RCC 7860 (cell line): ENCODE data around the gene ELFN1.

Experiments
- DNase-seq: peaks from one replicate; pipeline ENCODE4 v3.0.0-alpha.2; 2015; ENCODE audit warnings: low spot score
- FAIRE-seq: peaks from 2 replicates; lab custom pipeline; 2012; peaks lifted over from hg19 to GRCh38; lab: Jason Lieb, UNC

The ELFN1 gene

DNA sequence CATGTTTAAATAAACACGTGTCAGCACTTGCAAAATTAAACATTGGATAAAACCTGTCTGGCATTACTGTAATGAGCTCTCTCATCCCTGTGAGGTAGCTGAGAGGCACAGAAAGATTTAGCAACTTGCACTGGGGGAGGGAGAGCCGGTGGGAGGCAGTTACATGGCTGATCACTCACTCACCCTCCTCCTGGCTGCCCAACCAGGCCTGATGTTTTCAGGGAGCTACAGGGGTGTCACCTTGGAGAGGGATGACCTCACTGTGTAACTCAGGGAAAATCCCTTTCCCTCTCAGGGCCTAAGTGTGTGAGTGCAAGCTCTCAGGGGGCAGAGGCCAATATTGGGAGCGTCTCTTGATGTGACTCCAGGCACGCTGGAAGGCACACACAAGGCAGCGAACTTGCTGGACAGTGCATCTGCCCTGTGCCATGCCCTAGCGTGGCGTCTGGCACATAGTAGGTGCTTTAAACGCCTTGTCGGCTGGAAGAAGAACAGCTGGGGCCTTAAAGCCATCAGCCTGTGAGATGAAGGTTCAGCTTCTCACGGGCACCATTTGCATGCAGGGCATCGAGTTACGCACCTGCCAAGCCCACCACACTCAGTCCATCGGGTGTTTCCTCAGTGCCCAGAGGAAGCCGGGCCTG, 51.1 kb downstream of the ELFN1 start:
- DNase-seq: peak; percentile 40
- FAIRE-seq: no peak

DNA sequence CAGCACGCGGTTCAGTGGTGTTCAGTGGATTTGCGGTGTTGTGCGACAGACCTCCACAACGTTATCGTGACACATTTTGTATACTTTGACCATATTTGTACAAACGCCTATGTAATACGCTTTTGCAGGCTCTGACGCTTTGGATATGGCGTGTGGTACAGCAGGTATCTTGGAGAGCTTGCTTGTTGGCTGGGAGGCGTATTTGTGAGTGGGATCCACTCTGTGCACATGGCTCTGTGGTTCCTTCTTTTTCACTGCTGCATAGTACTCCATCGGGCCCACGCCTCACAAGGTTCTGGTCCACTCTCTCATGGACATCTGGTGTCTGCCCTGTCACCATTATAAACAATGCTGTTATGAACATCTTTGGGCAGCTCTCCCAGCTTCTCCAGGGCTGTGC, 53.2 kb downstream of the ELFN1 start:
- no peak for DNase-seq
- no peak for FAIRE-seq

DNA sequence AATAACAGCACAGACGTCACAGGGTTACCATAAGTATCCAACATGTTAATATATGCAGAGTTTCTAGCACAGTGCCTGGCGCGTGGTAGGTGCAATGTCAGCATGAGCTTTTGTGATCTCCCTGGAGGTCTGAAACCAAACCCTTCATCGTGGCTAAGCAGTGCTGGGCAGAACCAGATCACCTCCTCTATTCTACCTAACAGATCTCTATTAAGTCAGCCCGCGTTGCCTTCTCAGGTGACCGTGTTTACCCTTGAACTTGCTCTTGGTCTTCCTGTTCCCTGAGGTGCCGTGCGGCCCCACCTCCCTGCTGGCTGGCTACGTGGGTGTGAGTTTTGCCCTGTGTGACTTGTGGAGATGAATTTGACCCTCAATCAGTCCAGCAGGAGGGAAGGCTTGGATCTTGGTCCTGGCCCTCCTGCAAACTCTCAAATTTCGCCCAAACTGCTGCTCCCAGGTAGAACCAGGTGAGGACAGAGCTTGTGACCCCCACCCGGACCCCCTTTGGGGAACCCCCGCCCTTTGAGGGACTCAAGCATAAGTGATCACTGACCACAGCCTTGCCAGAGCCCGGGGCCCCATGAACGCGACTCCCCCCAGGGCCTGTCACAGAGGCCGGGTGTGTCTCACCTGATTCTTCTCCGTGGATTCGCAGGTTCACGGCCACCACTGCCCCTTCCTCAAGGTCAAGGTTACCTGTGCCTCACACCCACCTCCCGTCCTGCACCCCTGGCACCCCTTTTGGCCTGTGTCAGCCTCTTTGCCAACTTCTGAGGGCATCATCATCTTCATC, 54.2 kb downstream of the ELFN1 start:
- no peak for FAIRE-seq
- no peak for DNase-seq

DNA sequence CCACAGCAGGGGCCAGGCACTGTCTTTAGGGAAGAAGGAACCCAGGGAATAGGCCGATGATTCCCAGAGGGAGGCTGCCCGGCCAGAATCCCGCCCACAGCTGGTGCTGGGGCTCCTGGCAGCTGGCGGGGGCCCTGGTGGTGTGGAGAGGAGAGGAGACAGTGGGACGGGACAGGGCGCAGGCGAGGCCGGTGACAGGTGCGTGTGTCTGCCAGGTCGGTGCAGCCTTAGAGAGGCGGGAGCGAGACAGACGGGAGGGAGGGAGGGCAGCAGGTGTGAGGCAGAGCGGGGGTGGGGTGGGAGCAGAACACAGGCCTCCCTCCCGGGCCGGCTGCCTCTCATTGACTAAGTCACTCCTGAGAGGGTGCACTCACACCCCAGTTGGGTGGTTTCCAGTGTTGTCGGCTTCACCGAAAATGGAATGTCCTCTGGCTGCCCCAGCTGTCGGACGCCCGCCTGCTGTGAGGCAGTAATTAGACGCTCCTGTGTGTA, 55.2 kb downstream of the ELFN1 start:
- no peak for FAIRE-seq
- DNase-seq: no peak

DNA sequence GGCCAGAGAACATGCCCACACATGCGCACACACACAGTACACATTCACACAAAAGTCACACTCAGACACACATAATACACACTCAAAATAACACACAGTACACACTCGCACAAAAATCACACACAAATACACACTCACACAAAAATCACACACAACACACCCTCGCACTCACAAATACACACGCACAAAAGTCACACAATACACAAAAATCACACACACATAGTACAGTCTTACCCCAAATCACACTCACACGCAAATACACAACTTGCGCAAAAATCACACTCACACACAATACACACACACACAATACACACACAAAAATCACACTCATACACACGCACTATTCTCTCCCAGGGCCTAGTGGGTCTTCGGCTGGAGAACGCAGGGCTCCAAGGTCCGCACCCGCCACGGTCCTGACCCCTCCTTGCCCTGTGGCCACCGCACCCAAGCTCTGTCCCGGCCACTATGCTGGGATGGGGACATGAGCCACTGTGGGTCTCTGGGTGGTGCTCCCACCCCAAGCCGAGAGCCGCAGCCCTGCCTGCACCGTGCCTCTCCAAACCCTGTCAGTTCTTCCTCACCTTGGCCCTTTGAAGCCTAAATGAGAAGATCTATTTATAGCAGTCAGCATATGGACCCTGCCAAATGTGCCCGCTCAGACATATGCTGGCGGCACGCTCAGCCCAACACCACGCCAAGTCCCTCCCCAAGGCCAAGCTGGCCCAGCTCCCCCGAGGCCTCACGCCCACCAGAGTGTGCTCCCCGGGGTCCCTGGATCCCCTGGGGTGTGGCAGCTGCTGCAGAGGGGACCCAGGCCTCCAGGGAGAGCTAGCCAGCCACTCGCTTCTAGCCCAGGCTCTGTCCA, 55.9 kb downstream of the ELFN1 start:
- FAIRE-seq: no peak
- DNase-seq: no peak

DNA sequence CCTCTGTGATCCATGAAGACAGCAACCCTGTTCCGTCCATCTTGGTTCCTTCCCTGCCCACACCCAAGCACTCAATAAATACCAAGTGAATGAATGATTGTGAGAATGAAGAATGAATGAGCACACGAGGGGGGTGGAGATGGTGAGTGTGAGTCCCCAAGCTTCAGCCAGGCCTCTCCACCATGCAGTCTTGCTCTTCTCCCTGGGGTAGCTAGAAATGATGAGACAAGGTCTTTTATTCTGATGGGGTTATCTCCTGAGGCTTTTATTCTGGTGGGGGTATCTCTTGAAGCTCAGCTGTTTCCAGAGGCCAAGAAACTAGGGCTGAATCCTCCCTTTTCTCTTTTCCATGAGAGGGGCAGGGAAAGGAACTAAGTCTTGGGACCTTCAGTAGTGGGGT, 57.0 kb downstream of the ELFN1 start:
- DNase-seq: no peak
- FAIRE-seq: no peak

DNA sequence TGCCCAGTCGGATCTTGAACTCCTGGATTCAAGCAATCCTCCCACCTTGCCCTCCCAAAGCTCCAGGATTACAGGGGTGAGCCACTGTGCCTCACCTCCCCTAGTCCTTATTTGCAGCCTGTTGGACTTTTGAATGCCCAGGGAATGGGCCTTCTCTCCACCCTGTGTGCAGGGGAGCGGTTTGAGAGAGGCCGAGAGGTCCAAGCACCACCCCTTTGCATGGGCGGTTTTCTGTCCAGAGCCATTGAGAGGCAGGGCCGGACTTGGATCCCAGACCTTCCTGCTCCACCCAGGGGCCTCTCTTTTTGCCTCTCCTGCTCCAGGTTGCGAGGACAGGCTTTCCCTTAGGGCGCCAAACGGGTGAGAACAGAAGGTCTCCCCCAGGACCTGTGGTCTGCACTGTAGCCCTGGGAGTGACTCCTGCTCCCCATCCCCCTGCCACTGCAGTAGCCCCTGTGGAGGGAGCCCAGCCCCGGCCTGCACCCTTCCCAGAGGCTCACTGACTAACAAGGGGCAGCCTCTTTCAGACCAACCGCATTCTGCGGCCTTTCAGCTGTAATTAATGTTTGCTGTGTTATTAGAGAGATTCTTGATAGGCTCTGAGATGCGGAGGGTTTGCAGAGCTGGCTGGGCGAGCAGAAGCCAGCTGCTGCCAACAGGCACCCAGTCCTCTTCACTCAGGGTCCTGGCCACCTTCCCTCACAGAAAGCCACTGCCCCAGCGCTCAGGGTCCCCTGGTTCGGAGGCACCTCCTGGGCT, 57.9 kb downstream of the ELFN1 start:
- DNase-seq (no peak), FAIRE-seq (no peak)

DNA sequence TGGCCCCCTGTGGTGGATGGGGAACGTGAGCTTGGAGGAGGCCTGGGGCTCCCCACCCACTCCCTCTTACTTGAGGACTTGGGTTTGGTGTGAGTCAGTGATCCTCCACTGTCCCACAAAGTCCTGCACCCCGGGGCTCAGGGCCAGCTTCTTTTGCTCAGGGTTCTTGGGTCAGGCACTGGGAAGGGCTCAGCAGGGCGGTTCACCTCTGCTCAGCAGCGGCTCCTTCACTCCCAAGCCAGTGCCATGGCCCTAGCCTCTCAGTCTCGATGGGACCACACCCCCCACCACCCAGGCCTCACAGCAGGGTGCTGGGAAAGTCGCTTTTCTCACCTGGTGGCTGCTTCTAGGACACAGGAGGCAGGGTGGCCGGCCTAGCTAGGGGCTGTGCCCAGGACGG, 59.1 kb downstream of the ELFN1 start:
- FAIRE-seq (no peak), DNase-seq (no peak)

DNA sequence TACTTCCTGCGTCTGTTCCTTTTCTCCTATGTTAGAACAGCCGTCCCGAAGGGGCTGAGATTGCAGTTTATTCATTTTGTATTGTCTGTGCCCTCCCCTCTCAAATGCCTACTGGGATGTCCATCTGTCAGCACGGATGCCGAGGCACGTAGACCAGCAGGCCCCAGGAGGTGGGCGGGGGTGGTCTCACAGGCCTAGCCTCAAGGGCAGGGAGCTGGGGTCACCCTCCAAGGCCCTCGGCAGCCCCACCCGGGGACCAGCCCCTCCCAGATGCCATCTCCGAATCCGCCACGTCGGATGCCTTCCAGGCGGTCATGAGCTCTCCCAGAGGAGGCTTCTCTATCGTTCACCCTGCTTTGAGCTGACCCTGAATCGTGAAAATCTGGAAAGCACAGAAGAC, 59.7 kb downstream of the ELFN1 start:
- DNase-seq (no peak), FAIRE-seq (no peak)

DNA sequence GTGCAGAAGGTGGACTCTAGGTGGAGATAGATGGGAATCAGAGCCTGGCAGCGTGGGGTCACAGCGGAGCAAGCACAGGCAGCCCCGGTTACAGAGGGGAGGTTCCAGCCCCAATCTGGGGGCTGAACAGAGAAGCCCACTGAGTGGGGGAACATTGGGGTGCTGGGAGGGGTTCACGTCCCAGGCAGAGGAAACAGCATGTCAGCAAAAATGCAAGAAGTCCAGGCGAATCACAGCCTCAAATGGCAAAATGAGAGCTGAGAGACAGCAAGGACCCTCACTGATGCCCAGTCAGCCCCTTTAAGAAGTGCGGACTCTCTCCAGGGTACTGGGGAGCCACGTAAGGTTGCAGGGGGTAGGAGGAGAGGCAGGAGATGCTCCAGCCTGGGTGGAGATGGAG, 62.0 kb downstream of the ELFN1 start:
- DNase-seq (no peak), FAIRE-seq (no peak)

DNA sequence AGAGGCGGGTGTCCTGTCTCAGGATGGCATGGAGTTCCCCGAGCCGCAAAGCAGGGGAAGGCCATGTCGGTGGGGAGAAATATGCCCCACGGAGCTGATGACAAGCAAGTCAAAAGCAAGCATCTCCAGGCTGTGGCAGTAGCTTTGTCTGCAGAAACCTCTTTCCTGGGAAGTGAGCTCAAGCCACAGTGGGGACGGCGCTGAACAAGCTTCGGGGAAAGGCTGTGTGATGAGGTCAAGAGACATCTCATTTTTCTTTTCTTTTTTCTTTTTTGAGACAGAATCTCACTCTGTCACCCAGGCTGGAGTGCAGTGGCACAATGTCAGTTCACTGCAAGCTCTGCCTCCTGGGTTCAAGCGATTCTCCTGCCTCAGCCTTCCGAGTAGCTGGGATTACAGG, 62.6 kb downstream of the ELFN1 start:
- DNase-seq (no peak), FAIRE-seq (no peak)

DNA sequence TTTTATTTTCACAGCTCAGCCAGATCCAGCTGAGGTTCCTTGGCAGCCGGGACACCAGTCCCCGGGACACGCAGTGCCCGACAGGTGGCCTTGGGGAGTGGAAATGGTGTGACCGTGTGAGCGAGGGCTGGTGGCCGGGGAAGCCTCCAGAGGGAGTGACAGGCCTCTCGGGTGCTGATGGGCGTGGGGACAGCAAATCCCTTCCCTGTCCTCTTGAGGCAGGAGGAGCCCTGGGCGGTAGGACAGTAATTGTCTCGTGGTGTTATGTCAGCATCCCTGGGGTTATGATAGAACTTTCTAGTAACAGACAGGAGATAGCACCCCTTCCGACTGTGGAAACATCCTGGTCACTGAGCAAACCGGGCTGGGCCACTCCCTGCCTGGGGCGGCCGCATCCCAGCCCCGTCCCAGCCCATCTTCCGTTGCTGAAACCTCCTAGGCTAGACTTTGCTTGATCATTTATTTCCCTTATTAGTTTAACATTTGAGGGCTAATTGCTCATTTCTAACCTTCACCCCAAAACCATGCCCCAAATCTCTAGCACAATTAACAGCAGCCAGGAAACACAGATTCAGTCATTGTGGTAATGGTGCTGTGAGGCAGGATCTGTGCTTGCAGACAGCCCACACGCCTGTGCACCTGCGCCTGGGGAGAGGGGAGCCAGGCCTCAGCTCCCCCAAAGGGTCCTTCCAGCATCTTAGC, 63.3 kb downstream of the ELFN1 start:
- no peak for FAIRE-seq

DNA sequence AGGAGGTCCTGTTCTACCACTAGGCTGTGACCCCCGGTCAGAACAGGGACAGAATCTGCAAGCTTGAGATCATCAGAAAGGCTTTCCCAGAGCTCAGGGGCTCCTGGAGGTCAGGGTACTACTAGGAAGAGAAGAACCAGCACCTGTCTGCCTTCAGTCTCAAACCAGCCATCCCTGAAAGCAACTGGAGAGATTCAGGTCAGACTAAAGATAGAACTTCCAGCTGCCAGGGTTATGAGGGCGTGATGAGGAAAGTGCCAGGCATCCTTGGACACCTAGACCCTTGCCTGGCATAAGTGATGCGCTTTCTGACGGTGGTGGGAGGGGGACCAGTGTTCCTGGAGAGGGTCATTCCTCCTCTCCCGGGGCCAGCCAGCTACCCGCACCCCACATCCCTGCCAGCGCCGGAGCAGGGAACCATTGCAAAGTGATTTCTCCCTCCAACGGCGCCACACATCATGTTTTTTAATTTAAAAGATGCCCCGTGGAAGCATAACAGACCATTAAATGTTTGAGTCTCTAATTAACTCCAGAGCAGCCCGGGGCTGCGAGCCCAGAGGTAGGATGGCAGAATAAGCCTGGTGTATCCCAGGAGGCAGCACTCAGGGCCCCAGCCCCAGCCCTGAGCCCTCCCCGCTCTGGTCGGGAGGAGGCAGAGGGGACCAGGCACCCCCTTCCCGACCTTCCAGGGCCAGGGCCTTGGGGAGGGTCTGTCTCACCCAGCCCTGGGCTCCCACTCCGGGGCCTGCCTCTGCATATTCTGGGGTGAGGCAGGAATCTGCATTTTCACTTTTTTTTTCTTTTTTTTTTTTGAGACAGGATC, 64.0 kb downstream of the ELFN1 start:
- no peak for FAIRE-seq
- DNase-seq: no peak

More for the DNA sequence above, 63.3 kb downstream of the ELFN1 start:
- no peak for DNase-seq

DNA sequence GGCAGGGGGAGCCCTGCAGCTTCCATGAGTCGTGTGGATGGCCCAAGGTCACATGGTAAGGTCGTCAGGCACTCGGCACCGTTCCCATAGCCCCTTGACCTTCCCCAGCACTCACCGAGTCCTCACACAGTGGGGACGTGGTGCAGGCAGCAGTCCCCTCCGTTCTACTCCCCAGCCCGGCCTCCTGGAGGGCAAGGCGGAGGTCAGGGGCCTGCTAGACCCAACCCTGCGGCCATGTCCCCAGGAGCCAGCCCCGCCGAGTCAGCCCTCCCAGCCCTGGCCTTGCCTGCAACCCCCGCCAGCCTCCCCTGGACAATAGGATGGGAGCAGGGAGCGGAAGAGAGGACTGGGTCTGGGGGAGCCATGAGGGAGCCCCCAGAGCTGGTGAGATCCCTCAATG, 65.2 kb downstream of the ELFN1 start:
- no peak for DNase-seq
- no peak for FAIRE-seq

DNA sequence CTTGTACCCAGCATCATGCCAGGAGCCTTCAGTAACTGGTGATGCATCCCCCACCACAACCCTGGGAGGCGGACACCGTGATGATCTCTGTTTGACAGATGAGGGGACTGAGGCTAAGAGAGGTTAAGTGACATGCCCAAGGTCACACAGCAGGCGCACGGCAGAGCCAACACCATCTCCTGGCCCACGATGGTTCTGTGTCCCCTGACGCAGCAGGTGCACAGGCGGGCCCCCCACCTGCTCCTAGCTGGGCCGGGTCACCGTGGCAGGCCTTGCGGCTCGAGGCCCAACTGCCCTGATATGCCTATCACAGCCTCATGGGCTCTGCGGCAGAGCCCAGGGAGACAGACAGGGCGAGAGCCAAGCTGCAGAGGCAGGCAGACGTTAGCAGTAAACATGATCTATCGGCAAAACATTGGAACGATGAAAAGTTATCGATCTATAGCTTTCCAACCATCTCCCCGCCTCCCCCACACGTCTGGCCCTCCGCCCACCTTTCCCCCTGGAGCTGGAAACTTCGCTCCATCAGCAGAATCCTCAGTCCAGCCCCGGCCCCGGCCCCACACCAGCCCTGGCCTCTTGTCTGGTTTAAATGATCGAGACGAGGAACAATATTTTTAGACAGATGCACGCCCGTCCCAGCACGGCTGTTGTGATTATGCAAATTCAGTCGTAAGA, 65.9 kb downstream of the ELFN1 start:
- no peak for DNase-seq
- FAIRE-seq: no peak

DNA sequence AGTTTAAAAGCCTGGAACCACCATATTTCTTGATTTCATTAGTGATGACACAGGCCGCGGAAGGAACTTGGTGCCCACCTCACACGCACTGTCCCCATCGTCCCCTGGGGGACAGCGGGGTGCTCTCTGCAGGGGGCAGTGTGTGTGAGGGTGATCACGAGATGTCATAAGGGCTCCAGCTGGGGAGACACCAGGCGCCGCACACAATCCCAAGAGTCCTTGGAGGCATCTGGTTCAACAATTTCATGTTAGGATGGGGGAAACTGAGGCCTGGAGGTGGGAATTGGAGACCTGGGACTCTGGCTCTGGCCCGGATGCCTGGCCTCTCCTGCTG, 66.4 kb downstream of the ELFN1 start:
- DNase-seq (no peak), FAIRE-seq (no peak)

DNA sequence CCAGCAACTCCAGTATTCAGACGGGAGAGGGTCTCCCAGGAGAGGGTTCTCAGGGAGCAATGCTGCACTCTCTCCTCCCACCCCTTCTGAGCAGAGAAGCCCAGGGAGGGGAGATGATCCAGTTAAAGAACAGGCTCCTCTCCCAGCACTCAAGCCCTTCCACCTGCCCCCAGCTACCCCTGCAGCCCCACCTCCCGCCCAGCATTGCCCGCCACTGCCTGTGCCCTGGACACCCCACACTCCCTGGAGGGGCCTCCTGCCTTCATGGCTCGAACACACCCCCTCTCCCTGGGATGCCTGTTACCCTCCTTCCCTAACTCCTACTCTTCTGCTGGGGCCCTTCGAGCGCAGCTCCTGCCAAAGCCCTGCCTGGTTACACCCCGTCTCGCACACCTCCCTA, 66.8 kb downstream of the ELFN1 start:
- no peak for FAIRE-seq
- DNase-seq: no peak

DNA sequence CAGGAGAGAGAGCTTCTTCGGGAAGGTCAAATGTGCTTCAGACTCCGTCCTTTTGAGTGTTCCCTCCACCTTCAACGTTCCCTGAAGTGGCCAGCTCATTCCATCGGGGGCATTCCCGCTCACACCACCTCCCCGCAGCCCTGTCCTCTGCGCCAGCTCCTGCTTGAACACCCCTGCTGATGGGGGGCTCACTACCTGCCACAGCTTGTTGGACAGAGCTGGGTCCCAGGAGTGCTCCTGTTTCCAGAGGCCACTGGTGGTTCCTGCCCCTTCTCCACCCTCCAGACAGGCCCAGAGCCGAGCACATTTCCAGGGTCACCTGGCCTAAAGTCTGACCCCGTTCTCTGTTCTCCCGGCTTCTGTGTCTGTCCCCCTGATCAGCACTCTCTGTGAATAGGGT, 67.4 kb downstream of the ELFN1 start:
- FAIRE-seq: no peak
- DNase-seq: no peak

DNA sequence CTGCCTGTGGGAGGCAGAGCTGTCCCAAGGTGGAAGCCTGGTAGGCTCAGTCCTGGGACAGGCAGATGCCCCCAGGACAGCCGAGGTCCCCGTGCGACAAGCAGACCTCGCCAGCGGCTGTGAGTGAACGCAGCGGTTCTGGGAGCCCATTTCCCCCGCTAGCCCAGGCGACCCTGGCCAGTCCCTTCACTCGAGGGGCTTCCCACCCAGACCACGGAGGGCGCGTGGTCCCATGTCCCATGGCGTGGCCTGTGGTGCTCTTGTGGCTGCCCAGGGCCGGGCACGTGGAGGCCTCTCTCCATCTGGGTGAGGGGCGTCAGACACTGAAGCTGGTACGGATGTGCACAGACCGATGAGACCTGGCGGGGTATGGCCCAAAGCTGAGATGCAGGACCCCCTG, 67.9 kb downstream of the ELFN1 start:
- DNase-seq (no peak), FAIRE-seq (no peak)
